Activated CD8-positive, alpha-beta memory T cell treated with anti-CD3 and anti-CD28 coated beads, Interleukin-2, amount 50 U/mL, for 1 hour (primary cell): Measurements from ENCODE around the gene NAV2.
A peak's percentile ranks its signal among the peaks of the same experiment; 100 is the strongest.
"Not testable (repeated sequence)": the region's sequence is repeated elsewhere in the genome, so short reads cannot be mapped to it uniquely, and the experiment has no call there.

ENCODE experiments used
- DNase-seq: peaks from one replicate; pipeline ENCODE4 v3.0.0-alpha.2; 2020; ENCODE audit errors: extremely low read depth

The NAV2 gene

DNA sequence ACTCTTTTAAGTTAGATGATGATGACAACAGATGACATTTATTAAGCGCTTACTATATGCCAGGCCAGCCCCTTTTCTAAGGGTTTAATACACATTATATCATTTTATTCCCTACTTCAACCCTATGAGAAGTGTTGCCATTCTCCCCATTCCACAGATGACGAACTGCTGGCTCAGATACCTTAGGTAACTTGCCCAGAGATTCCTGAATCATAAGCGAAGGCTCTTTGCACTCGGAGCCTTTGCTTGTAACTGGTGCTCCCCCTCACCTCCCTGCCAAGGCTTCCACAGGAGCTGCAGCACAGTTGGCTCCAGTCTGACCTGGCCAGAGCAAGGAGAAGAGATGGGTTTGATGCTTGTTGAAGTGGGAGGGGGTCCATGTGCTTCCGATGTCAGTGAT is 404.7 kb downstream of the NAV2 start:
- no peak for DNase-seq

DNA sequence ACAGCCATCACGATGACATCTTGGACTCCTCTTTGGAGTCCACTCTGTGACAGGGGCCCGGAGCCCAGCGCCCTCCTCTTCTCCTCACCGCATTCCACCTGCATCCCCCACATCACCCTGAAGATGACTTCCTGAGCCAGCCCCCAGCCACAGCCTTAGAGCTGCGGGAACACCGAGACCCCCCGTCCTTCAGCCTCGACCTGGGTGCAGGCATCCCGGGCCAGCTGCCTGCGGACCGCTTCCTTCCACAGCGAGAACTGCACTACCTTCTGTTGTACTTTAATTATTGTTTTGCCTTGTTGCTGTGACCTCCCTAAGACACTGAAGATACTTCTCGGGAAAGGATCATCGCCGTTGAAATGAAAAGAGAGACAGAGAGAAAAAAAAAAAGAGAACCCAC is 405.6 kb downstream of the NAV2 start:
- DNase-seq = no peak

DNA sequence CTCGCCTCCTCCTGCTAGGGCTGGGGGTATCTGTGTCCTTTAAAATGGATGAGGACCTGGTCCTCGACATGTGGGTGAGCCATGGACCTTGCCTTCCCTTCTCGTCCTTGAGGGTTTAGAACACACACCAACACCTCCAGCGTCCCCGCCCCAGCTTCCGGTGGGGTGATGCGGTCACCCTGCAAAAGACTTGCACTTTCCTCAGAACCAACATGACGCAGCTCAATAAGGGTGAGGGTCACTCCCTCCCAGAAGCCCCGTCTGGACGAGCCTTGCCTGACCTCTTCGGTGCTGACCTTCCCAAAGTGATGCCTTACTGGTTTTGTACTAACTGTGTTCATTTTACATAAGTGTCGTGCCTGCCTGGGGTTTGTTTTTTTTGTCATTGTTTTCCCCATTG is 406.7 kb downstream of the NAV2 start:
- no peak for DNase-seq

- no peak for DNase-seq
These were observed 407.7 kb downstream of the NAV2 start for GRCh38 chr11:20120134-20120925.

- DNase-seq = no peak
These were observed 409.5 kb downstream of the NAV2 start for GRCh38 chr11:20122131-20122530.

DNA sequence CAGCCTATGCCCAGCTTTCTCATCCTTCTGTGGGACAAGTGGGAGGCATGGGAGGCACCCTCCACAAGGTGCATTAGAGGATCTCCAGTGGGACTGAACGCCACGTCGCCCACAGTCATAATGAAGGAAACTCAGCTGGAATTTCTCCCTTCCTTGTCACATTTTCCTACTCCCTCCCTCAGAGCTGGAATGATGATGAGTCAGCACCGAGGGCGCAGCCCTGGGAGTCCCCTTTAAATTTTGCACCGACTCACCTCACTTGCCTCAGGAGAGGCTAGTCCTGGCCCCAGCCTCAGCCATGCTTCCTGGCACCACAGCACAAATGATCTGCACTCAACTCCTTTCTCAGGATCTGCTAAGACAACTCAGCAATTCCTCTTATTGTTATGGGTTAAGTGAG is 413.3 kb downstream of the NAV2 start:
- no peak for DNase-seq

DNA sequence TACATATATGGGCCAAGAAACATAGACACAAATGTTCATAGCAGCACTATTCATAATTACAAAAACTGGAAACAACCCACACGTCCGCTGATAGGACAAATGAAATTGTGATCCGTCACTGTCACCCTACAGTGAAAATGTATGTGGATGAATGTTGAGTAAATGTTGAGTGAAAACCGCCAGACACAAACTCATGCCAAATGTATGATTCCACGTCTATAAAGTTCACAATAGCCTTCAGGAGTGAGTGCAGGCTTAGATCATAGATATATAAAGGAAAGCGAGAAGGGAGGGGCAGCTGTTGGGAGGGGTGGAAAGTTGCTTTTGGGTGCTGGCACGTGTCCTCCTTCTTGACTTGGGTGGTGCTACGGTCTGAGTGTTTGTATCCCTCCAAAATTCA is 414.1 kb downstream of the NAV2 start:
- DNase-seq = no peak

GRCh38 chr11:20127671-20128527 is 415.3 kb downstream of the NAV2 start:
- DNase-seq = peak; percentile 30

DNA sequence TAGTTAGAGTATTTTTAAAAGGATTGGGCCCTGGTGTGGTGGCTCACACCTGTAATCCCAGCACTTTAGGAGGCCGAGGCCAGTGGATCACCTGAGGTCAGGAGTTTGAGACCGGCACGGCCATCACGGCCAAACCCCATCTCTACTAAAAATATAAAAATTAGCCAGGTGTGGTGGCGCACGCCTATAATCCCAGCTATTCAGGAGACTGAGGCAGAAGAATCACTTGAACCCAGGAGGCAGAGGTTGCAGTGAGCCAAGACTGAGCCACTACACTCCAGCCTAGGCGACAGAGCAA is 415.8 kb downstream of the NAV2 start:
- not testable (repeated sequence) for DNase-seq

GRCh38 chr11:20129665-20130064 is 417.0 kb downstream of the NAV2 start:
- no peak for DNase-seq

DNA sequence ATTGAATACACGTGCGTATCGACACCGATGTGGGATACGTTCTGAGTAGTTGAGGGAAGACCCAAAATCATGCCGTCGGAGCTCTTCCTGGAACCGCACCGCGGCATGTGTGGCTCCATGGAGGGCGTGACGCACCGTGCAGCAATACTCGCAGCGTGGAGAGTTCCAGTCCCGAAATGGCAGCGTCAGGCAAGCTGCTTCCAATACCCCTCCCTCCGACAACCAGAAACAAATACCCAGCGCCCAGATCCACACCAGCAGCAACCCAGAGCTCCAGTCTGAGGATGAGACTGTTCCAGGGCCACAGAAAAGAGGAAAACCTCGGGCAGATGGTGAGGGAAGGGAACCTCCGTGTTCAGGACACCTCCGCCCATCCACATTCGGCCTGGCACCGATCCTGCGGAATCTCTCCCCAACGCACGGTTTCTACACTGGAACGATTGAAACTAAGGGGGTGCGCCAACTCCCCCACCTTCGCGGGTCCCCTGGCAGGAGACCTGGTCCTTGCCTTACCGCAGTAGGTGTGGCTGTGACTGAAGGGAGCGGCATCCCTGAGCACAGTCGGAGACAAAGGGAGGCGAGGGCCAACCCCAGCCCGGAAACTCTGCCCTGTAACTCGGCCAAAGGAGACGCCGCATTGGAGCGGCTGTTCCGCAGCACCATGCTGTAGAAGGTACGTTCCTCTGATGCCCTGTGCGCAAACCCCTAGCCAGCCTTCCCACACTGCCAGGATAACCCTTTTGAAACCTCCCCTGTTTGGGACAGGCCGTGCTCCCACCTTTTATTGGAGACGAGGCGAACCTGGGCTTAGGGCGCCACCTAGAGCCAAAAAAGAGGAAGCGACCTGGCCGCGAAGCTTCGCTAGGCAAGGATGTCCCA is 419.4 kb downstream of the NAV2 start:
- no peak for DNase-seq

GRCh38 chr11:20132667-20133039 is 420.0 kb downstream of the NAV2 start:
- no peak for DNase-seq

DNA sequence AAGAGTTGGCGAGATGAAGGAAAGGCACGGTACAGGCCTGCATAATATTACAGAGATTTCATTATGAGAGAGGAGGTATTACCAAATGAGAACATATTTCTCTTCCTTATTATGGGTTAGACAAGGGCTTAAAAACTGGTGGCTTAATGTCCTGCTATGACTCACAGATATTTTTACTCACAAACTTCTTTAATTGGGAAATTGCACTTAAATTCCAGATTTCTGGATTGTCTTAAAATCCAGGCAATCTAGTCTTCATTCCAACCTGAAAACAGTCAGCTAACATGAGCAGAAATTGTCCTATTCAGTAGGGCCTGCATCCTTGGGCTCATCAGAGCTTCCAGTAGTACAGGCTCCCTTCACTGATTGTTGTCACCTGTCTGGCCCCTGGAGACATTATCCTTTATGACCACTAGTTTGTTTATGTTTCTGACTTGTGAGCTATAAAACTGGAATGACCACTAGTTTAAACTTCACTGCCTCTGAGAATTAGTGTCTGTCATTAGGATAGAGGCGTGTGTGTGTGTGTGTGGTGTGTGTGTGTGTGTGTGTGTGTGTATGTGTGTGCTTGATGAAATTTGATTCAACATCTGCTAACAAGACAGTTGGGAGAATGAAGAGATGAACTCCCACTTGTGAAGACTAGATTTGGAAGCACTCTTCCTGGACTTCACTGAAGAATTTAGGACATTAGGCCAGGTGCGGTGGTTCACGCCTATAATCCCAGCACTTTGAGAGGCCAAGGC is 422.5 kb downstream of the NAV2 start:
- no peak for DNase-seq

DNA sequence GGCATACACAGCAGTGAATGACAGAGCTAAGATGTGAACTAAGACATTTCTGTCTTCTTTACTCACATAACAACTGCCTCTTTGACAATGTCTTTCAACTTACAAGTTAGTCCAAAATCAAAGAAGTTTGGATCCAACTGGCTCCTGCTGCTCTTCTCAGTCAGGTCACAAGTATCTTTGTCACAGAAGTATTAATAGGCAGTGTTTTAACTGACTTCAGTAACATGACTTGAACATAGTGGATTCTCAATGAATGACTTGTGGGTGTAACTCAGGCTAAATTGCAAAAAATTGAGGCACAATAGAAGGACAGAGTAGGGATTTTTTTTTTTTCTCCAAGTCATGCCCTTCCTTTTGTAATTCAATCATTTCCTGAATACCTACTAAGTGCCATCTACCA is 425.0 kb downstream of the NAV2 start:
- DNase-seq = no peak

DNA sequence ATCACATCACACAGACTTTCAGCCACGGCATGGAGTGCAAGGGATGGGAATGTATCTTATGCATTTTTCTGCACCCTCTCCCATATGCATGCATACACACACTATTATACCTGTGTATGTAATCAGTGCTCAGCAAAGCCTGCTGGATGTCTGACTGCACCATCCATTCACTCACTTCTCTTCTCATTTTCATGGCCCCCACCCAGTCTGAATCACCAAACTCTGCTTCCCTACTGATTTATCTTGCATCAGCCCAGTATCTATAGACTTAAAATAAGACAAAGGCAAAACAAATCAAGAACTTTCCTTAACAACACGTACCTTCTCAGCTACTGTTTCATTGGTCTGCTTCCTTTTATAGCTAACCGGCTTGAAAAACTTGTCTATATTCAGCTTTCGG is 426.1 kb downstream of the NAV2 start:
- DNase-seq = no peak

- DNase-seq = no peak
These were observed 441.7 kb downstream of the NAV2 start for GRCh38 chr11:20154381-20154780.

DNA sequence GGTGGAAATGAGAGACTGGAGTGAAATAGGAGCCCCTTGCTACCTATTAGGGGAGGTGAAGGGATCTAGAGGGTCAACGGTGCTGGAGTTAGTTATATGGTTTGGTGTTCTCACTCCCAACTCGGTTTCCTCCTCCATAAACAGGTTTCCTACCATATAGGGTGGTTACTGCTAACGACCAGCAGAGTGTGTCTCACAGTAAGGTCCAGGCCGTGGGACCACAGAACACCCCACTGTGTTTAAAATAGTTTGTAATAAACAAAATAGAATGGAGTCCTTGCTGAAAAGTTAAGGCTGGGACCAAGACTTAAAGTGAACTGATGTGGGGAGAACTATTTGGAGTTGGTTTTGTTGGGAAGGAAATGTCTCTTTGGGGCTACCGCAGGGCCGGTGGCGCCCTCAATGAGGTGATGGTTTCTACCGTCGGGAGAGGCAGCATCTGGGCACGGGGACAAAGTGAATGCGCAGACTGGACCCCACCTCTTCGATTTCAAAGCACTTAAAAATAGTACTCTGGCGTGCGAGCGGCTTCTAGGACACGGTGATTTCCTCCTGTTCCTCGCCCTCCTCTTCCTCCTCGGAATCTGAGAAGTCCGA is 443.1 kb downstream of the NAV2 start:
- no peak for DNase-seq

- DNase-seq = peak; percentile 13
These were observed 443.7 kb downstream of the NAV2 start for GRCh38 chr11:20156280-20156875.

DNA sequence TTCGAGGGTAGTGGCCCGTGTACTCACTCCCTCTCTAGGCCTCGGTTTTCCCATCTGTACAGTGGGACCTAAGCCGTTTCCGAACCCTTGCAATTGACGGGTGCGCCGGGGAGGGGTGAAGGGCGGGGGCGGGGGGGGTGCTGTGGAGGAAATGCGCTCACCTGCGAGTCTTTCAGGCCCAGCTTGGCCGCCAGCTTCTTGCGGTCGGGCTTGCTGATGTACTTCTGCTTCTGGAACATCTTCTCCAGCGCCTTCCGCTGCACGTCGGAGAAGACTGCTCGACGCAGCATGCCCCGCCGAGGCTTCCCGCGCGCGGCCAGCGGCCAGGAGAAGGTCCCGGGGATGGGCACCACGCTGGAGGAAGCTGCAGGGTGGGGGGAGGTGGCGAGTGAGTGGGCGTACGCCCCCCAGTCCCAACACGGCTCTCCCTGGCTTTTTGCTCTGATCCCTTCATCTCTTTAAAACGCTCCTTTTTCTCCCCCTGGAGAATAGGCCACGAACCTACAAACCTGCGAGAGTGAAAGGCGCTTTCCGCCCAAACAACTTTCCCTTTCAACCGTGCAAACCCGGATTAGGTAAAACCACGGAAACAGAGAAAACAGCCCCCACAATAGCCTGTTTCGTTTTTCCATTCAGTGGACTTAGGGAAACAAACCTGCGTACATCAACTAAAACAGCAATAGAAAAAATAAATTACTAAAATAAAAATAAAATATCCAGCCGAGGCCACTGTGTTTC is 444.4 kb downstream of the NAV2 start:
- DNase-seq = no peak

GRCh38 chr11:20157728-20158127 is 445.1 kb downstream of the NAV2 start:
- DNase-seq = no peak
